RKO (cell line): ENCODE results near the gene MYH11.
A peak's percentile ranks its signal among the peaks of the same experiment; 100 is the strongest.

Experiments used
- DNase-seq: peaks from one replicate; pipeline ENCODE4 v3.0.0-alpha.2; 2016; ENCODE audit warnings: low spot score

Gene MYH11

GRCh38 chr16:15856901-15857698 is at the start of gene MYH11:
MYH11 (minus strand) TSS chr16:15857028; CDS start chr16:15838252, 18,776 bp downstream.
- no peak for DNase-seq

- no peak for DNase-seq
These were observed 49.6 kb upstream of the MYH11 start for GRCh38 chr16:15906439-15906838.

GRCh38 chr16:15903960-15904359 is 47.1 kb upstream of the MYH11 start:
- no peak for DNase-seq

- no peak for DNase-seq
These were observed 44.2 kb upstream of the MYH11 start for GRCh38 chr16:15900901-15901500.

DNA sequence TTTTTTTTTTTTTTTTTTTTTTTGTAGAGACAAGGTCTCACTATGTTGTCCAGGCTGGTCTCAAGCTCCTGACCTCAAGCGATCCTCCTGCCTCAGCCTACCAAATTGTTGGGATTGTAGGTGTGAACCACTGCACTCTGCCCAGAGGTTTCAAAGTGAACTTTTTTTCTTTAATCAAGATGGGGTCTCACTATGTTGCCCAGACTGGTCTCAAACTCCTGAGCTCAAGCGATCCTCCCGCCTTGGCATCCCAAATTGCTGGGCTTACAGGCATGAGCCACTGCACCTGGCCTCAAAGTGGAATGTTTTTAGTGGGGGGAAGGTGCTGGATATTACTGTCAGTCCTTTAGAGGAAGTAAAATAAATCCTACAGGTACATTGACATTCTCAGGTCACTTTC is 43.5 kb upstream of the MYH11 start:
- no peak for DNase-seq

DNA sequence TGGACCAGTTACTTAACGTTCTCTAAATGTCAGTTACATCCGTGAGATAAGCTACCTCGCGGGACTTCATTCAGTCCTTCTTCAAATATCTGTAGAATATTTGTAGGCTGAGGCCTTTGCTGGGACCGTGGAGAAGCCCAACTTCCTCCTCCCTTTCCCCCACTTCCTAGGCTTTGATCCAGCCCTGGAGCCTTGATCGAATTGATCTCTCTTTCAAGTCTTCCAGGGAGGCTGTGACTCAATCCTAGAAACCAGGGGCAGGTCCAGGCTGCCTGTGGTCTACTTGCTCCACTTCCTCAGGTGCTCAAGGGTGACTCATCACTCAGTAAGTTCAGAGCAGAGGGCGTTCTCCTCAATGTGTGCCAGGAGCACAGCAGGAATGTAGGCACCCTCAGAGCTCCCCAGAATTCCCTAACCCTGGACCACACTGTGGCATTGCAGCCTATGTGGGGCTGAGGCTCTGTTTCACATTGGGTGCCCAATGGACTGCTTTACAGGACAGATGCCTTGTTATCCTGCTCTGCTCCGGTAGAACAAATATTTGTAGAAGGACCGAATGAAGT is 42.8 kb upstream of the MYH11 start:
- DNase-seq, result peak; percentile 46

DNA sequence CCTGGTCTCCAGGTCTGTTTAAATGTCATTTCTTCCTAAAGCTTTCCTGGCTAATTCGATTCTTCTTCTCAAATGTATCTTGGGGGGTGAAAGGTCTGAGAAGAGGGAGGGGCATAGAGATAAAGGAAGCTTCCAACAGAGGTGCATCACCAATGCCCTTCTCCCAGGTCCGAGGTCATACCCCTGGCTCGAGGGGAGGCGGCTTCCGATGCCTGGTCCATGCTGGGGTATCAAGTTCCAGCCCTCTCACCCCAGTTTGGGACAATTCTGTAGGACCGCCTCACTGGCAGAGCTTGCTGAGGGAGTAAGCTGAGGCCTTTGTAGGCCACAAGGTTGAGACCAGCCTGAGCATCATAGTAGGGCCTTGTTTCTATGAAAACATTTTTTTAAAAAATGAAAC is 41.8 kb upstream of the MYH11 start:
- DNase-seq, result no peak

DNA sequence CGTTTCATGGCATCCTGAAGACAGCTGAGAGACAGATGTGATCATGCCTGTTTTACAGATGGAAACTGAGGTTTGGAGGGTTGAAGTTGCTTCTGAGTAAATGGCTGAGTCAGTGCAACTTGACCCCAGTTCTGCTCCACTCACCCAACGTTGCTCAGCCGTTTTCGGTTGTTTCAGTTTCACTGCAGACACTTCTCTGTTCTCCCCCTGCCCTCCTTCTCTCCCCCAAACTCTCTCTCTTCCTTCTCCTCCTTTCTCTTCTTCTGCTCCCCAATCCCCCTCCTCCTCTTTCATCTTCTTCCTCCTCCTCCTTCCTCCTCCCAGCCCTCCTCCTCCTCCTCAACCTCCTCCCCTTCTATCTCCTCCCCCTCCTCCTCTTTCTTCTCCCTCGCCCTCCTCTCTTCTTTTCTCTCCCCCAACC is 41.0 kb upstream of the MYH11 start:
- DNase-seq, result peak; percentile 32

DNA sequence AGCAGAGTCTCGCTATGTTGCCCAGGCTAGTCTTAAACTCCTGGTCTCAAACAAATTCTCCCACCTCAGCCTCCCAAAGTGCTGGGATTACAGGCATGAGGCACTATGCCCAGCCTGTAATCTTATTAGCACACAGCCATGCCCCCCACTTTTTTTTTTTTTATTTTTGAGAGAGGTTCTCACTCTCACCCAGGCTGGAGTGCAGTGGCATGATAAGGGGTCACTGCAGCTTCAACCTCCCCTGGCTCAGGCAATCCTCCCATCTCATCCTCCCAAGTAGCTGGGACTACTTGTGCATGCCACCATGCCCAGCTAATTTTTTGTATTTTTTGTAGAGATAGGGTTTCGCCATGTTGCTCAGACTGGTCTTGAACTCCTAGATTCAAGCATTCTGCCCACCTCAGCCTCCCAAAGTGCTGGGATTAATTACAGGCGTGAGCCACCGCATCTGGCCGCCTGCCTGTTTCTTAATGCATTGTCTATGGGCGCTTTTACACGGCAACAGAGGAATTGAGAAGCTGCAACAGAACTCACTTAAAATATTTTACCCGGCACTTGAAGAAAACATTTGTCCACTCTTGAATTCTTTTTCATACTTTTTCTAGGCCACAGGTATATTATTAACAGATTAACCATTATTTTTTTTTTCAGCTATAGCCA is 40.4 kb upstream of the MYH11 start:
- no peak for DNase-seq

GRCh38 chr16:15894571-15895374 is 37.9 kb upstream of the MYH11 start:
- no peak for DNase-seq

GRCh38 chr16:15891508-15891907 is 34.7 kb upstream of the MYH11 start:
- no peak for DNase-seq

DNA sequence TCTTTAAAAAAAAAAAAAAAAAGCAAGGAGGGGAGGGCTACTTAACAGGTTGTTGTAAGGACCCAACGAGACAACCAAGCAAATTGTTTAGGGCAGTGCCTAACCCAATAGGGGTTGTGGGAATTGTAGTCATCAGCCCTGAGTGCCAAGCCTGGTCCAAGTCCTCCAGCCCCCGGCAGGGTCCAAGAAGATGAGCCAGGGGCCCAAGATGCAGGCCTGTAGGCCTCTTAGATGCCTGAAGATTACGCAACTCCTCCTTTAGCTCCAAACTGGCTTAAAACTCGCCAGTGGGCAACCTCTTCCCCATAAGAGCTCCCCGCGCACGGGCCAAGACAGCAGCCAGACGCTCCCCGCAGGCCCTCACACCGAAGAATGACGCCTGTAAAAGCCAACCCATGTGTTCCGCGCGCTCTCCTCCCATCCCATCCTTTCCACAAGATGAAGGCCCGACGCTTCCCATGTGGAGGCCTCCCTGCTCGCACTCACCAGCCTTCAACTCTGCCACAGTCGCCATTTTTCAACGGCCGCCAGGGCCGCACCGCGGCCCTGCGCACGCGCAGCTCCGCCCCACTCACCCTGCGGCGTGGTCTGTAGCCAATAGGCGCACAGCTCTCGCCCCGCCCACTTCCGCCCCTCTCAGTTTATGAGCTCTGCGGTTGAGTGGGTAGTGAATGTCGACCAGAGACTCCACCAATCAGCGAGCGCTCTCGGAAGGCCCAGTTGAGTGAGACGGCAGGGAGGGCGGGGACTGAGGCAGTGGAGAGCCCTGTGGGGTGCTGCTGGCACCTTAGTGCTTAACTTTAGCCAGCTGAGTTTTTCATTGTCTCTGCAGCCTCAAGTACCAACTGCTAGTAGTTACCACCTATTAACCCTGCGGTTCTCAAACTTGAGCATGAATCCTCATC is 31.5 kb upstream of the MYH11 start, which contains the start of gene CEP20:
Gene CEP20, minus strand, starts transcription at position 532 of the 905 bp plus-strand sequence. Its CDS starts 18 bp downstream, at position 514.
- DNase-seq, result peak; percentile 99

- peak; percentile 14 for DNase-seq
These were observed 30.5 kb upstream of the MYH11 start for GRCh38 chr16:15887283-15887682.

DNA sequence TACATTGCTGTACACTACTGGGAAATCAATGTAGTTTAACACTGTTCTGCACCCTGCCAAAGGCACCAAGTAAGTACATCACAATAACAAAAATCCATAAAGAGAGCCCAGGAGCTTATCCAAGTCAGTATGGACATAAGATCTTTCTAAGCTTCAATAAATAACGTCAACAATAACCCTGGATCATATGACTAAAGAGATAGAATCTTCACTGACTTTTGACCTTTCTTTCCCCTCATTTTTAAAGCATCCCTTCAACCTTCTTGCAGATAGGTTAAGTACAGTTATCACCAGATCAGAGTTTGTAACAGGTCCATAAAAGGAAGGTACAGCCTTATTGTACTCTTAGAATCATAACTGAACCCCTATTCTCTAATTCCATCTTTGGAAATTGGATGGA is 29.2 kb upstream of the MYH11 start:
- DNase-seq, result no peak

DNA sequence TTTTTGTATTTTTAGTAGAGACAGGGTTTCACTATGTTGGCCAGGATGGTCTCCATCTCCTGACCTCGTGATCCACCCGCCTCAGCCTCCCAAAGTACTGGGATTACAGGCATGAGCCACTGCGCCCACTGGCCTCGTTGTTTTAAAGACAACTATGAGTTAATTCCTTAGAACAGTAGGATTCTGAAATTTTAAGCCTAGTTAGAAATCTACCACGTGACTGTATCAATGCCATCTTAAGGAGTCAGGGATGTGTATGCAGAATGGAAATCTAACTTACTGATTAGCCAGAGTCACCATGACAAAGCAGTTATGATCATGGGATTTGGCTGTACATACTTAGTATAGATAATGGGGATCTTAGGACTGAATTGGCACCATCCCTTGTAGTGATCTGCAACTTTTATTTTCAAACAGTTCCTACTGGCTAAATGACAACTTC is 28.8 kb upstream of the MYH11 start:
- no peak for DNase-seq

GRCh38 chr16:15882563-15882962 is 25.7 kb upstream of the MYH11 start:
- no peak for DNase-seq

DNA sequence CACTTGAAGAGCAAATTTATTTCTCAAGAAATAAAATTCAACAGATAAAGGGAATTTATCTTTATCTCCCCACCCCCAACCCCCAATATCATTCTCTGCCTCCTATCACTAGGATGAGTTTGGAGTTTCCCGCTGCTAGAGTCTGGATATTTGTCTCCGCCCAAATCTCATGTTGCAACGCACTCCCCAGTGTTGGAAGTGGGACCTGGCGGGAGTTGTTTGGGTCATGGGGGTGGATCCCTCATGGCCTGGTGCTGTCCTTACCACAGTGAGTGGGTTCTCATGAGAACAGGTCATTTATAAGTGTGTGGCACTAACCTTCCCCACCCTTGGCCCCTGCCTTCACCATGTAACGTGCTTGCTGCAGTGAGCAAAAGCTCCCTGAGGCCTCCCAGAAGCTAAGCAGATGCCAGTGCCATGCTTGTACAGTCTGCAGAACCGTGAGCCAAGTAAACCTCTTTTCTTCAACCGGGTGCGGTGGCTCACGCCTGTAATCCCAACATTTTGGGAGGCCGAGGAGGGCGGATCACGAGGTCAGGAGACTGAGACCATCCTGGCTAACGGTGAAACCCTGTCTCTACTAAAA is 25.1 kb upstream of the MYH11 start:
- no peak for DNase-seq

DNA sequence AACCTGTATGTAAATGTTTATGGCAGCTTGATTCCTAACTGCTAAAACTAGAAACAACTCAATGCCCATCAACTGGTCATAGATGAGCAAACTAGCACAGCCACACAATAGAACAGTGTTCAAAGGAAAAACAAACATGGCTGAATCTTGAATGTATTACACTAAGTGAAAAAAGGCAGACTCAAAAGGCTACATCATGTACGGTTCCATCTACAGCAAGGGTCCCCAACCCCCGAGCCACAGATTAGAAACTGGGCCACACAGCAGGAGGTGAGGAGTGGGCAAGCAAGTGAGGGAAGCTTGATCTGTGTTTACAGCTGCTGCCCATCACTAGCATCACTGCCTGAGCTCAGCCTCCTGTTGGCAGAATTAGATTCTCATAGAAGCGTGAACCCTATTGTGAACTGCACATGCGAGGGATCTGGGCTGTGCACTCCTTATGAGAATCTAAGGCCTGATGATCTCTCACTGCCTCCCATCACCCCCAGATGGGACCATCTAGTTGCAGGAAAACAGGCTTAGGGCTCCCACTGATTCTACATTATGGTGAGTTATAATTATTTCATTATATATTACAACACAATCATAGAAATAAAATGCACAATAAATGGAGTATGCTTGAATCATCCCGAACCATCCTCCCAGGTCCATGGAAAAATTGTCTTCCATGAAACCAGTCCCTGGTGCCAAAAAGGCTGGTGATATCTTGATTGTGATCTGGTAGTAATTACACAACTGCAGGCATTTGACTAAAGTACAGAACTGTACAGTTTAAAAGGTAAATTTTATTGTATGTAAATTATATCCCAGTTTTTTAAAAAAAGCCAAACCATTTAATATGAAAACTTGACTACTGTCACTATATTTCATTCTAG is 23.8 kb upstream of the MYH11 start:
- no peak for DNase-seq

GRCh38 chr16:15879255-15879811 is 22.5 kb upstream of the MYH11 start:
- DNase-seq, result peak; percentile 16
